PC-3 (cell line): ENCODE measurements around the gene RNF166. TPM values are rescaled to one million over a fixed set of nuclear protein-coding genes. Genes with fewer than 3 reads are reported as not detected.

Experiments
- ATAC-seq: fragments of 200-7000 bp; cut with Tn5 transposase; 2 replicates; pipeline ENCODE4 v1.9.1; 2020; ENCODE audit warnings: mild to moderate bottlenecking, moderate library complexity
- BruUV-seq: library from RNA; stranded (reverse); fragments of 400-500 nt; replicated peaks from 2 replicates; lab custom pipeline; 2021; lab: Mats Ljungman, UMichigan
- CTCF ChIA-PET: fragments of 300-600 bp; sonication (Branson Sonifier 250); formaldehyde crosslinking; loops from one replicate; lab custom pipeline; 2022; ENCODE audit warnings: antibody characterized with exemption; lab: Charles Lee
- POLR2A ChIA-PET: fragments of 300-600 bp; sonication (Branson Sonifier 250); formaldehyde crosslinking; loops from one replicate; lab custom pipeline; 2022; ENCODE audit warnings: antibody characterized with exemption; ENCODE audit not compliant: unreplicated experiment; lab: Charles Lee
- DNase-seq: peaks from one replicate; pipeline ENCODE4 v3.0.0-alpha.2; 2015
- H2AFZ ChIP-seq: fragments of 300-600 bp; sonication (generic); 2 replicates; pipeline ENCODE4 v1.6.0; 2016; ENCODE audit warnings: antibody characterized with exemption, low read length
- H3F3A ChIP-seq: fragments of 300-600 bp; sonication (generic); one replicate; pipeline ENCODE4 v1.6.0; 2017; ENCODE audit warnings: antibody characterized with exemption, low read length, control low read depth, mild to moderate bottlenecking; ENCODE audit not compliant: unreplicated experiment
- H3K27ac ChIP-seq: fragments of 300-600 bp; sonication (generic); 2 replicates; pipeline ENCODE4 v1.5.1; 2016; ENCODE audit warnings: mild to moderate bottlenecking, low read length
- H3K27me3 ChIP-seq: fragments of 300-600 bp; sonication (generic); 2 replicates; pipeline ENCODE4 v1.6.1; 2016; ENCODE audit warnings: low read length, mixed read lengths
- H3K36me3 ChIP-seq: fragments of 300-600 bp; sonication (generic); 2 replicates; pipeline ENCODE4 v1.6.1; 2016; ENCODE audit warnings: low read depth, mixed run types, low read length, mixed read lengths
- H3K4me1 ChIP-seq: fragments of 300-600 bp; sonication (generic); 2 replicates; pipeline ENCODE4 v1.5.1; 2016; ENCODE audit warnings: low read length; ENCODE audit not compliant: insufficient read depth
- H3K4me2 ChIP-seq: fragments of 300-600 bp; sonication (generic); 2 replicates; pipeline ENCODE4 v1.6.0; 2016; ENCODE audit warnings: low read length
- H3K4me3 ChIP-seq: fragments of 300-600 bp; sonication (generic); 2 replicates; pipeline ENCODE4 v1.5.1; 2016; ENCODE audit warnings: mild to moderate bottlenecking, low read length, mixed read lengths
- H3K79me2 ChIP-seq: fragments of 300-600 bp; sonication (generic); 2 replicates; pipeline ENCODE4 v1.6.1; 2017; ENCODE audit warnings: low read length, mixed read lengths
- H3K9ac ChIP-seq: fragments of 300-600 bp; sonication (generic); 2 replicates; pipeline ENCODE4 v1.6.0; 2016; ENCODE audit warnings: mild to moderate bottlenecking, low read length
- H3K9me2 ChIP-seq: fragments of 300-600 bp; sonication (generic); replicated peaks from 2 replicates; pipeline ENCODE4 v1.6.1; 2016; ENCODE audit warnings: mixed run types, low read length, mixed read lengths
- H3K9me3 ChIP-seq: fragments of 300-600 bp; sonication (generic); 2 replicates; pipeline ENCODE4 v1.6.1; 2016; ENCODE audit warnings: low read length, mixed read lengths
- H4K20me1 ChIP-seq: fragments of 300-600 bp; sonication (generic); 2 replicates; pipeline ENCODE4 v1.6.1; 2016; ENCODE audit warnings: low read length, mixed read lengths
- EZH2 ChIP-seq: fragments of 300-600 bp; sonication (generic); IDR thresholded peaks from one replicate; pipeline ENCODE4 v1.6.1; 2017; ENCODE audit warnings: antibody characterized with exemption, mild to moderate bottlenecking, low read length; ENCODE audit not compliant: unreplicated experiment
- EZH2phosphoT487 ChIP-seq: fragments of 300-600 bp; sonication (generic); IDR thresholded peaks from 2 replicates; pipeline ENCODE4 v1.6.1; 2018; ENCODE audit warnings: mild to moderate bottlenecking, antibody characterized with exemption, low read length, borderline replicate concordance
- intact Hi-C: fragments of 100-400 bp; cut with micrococcal nuclease; formaldehyde crosslinking; loops from 2 replicates; pipeline ENCODE4 v1.9.0; 2023
- total RNA-seq: library from RNA; depleted of rRNA; stranded (reverse); fragments of >200 nt; gene quantifications from 2 replicates; pipeline ENCODE4 v1.2.3, GENCODE V29; 2014
- TF ChIP-seq, protein P1 (sequence below): fragments of 300-600 bp; sonication (generic); conservative IDR thresholded peaks from 2 replicates; pipeline ENCODE4 v1.5.1; 2017; ENCODE audit warnings: antibody characterized with exemption, low read depth, mild to moderate bottlenecking, low read length

The RNF166 gene
- total RNA-seq, 1 experiment from 2014 or later, result 28.8 TPM

DNA sequence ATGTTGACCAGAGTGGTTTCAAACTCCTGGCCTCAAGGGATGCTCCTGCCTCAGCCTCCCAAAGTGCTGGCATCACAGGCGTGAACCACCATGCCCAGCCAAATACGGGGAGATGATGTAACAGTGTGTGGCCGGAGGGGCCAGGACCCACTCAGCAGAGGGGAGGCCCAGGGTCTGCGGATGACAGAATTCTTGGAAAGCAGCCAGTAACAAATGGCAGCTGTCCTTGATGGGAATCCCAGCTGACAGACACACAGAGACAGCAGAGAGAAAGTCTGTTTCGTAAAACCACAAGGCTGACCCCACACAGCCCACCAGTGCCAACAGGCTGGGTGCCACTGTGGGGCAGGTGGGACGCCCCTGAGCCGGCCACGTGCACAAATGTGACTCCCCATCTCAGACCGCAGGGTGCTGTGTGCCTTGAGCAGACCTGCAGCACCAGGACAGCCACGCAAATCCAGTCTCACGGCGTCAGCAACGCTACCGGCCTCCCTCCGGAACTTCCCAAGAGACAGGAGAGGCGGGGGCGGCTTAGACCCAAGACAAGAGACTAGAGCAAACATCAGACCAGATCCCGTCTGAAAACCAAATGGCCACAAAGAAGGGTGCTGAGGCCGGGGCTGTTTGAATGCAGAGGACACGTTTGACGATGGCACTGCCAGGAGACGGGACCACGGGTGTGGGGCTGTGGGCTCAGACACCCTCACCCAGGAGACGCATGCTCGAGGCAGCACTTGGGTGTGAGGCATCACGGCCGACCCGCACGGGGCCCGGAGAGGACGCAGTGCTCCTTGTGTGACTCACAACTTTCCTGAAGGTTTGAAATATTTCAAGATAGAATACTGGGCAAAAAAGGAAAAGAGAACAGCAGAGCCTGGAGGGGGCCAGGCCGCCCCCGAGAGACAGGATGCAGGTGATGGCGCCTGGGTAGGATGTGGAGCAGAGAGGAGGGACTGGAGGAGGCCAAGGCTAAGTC is 24.7 kb upstream of the RNF166 start:
- ATAC-seq (no peak), DNase-seq (no peak)
- no peaks in the 10 kb centered on the region for H3F3A ChIP-seq
- no peak overlapping the region for H3K9ac ChIP-seq
- ChIA-PET POLR2A (no interaction called here), CTCF (no interaction called here)
- no peaks in the 10 kb centered on the region for H4K20me1 ChIP-seq
- H3K79me2 ChIP-seq, result no peaks in the 10 kb centered on the region
- H3K9me2 ChIP-seq, result no peaks in the 10 kb centered on the region
- H3K36me3 ChIP-seq, result peaks cover 3% of the 10 kb centered on the region
- no peak overlapping the region for H3K4me2 ChIP-seq
- TF ChIP-seq, protein P1, sequence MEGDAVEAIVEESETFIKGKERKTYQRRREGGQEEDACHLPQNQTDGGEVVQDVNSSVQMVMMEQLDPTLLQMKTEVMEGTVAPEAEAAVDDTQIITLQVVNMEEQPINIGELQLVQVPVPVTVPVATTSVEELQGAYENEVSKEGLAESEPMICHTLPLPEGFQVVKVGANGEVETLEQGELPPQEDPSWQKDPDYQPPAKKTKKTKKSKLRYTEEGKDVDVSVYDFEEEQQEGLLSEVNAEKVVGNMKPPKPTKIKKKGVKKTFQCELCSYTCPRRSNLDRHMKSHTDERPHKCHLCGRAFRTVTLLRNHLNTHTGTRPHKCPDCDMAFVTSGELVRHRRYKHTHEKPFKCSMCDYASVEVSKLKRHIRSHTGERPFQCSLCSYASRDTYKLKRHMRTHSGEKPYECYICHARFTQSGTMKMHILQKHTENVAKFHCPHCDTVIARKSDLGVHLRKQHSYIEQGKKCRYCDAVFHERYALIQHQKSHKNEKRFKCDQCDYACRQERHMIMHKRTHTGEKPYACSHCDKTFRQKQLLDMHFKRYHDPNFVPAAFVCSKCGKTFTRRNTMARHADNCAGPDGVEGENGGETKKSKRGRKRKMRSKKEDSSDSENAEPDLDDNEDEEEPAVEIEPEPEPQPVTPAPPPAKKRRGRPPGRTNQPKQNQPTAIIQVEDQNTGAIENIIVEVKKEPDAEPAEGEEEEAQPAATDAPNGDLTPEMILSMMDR, result no peak
- TF ChIP-seq EZH2 (no peak), EZH2phosphoT487 (no peak)
- no peak overlapping the region for H3K4me3 ChIP-seq
- no TSS peak for BruUV-seq
- no peaks in the 10 kb centered on the region for H3K4me1 ChIP-seq
- intact Hi-C loops, result no loop called here
- H3K9me3 ChIP-seq, result no peaks in the 10 kb centered on the region
- no peaks in the 10 kb centered on the region for H3K27me3 ChIP-seq
- no peak overlapping the region for H2AFZ ChIP-seq
- no peak overlapping the region for H3K27ac ChIP-seq

- Histone ChIP-seq H4K20me1 (no peaks in the 10 kb centered on the region), H3K9ac (no peak overlapping the region), H3K36me3 (peaks cover 4% of the 10 kb centered on the region; the same call in 1 of the 2 replicates), H3F3A (no peaks in the 10 kb centered on the region), H3K9me3 (no peaks in the 10 kb centered on the region), H3K4me3 (no peak overlapping the region), H3K27me3 (no peaks in the 10 kb centered on the region), H3K4me2 (no peak overlapping the region), H3K79me2 (no peaks in the 10 kb centered on the region), H3K27ac (no peak overlapping the region), H3K9me2 (no peaks in the 10 kb centered on the region), H2AFZ (no peak overlapping the region), H3K4me1 (no peaks in the 10 kb centered on the region)
- ChIA-PET CTCF (no interaction called here), POLR2A (no interaction called here)
- no peak for DNase-seq
- intact Hi-C loops, result no loop called here
- no peak for ATAC-seq
- BruUV-seq, result no TSS peak
- TF ChIP-seq, protein P1, result no peak
Observed at GRCh38 chr16:88727871-88728270, 21.7 kb upstream of the RNF166 start.

DNA sequence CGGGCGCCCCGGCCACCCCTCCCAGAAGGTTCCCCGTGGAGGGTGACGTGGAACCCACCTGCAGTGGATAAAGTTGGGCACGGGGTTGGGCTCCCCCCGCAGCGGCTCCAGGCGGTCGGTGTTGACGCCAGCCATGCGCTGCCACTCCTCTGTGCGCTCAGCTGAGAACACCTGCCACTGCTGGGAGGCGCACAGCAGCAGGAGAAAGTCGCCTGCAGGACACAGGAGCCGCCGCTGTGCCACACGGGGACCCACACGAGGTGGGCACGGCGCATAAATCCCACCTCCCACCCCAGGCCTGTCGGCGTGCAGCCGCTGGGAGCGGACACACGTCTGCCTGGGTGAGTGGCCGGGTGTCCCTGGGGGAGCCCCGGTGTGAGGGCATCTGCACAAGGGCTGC is 20.8 kb upstream of the RNF166 start:
- no peaks in the 10 kb centered on the region for H4K20me1 ChIP-seq
- POLR2A ChIA-PET, result no interaction called here
- no peak overlapping the region for H3K9ac ChIP-seq
- no peaks in the 10 kb centered on the region for H3K9me3 ChIP-seq
- no TSS peak for BruUV-seq
- H3K4me2 ChIP-seq, result no peak overlapping the region
- no peak overlapping the region for H2AFZ ChIP-seq
- DNase-seq, result no peak
- no peaks in the 10 kb centered on the region for H3K79me2 ChIP-seq
- no peak overlapping the region for H3K27ac ChIP-seq
- intact Hi-C loops, result no loop called here
- CTCF ChIA-PET, result no interaction called here
- peaks cover 4% of the 10 kb centered on the region; the same call in 1 of the 2 replicates for H3K36me3 ChIP-seq
- H3K27me3 ChIP-seq, result no peaks in the 10 kb centered on the region
- H3K4me3 ChIP-seq, result no peak overlapping the region
- H3K4me1 ChIP-seq, result no peaks in the 10 kb centered on the region
- no peak for ATAC-seq
- TF ChIP-seq EZH2 (no peak), EZH2phosphoT487 (no peak)
- TF ChIP-seq, protein P1, result no peak
- H3F3A ChIP-seq, result no peaks in the 10 kb centered on the region
- no peaks in the 10 kb centered on the region for H3K9me2 ChIP-seq
